ENCODE results near the gene GIPC1. TPM values are rescaled to one million over a fixed set of nuclear protein-coding genes. Genes with fewer than 3 reads are reported as not detected.

The GIPC1 gene
- total RNA-seq, 2 experiments from 2014 or later, result 17.3 to 19.6 TPM

DNA sequence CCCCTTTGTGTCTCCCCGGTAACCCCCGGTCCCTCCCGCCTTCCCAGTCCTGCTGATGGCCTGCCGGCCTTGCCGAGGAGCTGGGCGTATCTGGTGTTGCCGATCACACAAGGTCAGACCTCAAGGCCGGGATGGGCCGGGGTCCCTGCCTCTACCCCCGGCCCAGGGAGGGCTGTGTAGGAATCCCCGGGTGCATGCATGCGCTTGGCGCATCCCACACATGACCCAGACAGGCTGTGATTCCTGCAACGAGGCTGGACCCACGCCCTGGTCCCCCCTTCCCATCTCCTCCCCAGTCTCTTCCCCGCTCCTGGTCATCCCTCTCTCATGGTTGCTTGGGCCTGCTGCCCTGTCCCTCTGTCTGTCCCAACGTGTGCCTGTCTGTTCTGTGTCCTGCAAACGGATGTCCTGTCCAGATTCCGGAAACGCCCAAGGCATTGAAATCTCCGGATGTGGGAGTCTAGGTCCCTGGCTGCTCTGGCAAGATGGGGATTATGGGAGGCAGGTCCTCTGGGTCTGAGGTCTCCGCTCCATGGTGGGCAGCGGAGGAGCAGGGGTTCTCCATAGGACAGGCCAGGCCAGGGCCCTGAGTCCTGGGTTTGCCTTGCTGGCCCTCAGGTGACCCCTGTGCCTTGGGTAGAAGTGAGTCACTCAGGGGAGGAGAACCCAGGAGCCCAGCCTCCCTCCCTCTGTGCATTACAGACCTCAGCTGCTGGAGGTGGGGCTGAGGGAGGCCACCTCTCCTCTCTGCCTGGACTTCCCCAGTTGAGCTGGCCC, 61.2 kb downstream of the GIPC1 start:
- Mint-ChIP-seq H3K4me1 (ENCODE audit: low read depth) (peaks cover 35% of the 10 kb centered on the region), H3K4me3 (peak overlapping the region; percentile 67), H3K27me3 (peaks cover 2% of the 10 kb centered on the region), H3K27ac (peak overlapping the region; percentile 77), H3K9me3 (no peaks in the 10 kb centered on the region), H3K36me3 (ENCODE audit: low read depth) (peaks cover 12% of the 10 kb centered on the region)
- ATAC-seq, result peak; percentile 86
- CTCF ChIA-PET, result interaction anchor here (0.6 to 1.1 kb wide), 2 partner anchors 18 to 45 kb away, joined by 3 read pairs; no protein-coding TSS in a partner anchor
- TF ChIP-seq, protein P1, sequence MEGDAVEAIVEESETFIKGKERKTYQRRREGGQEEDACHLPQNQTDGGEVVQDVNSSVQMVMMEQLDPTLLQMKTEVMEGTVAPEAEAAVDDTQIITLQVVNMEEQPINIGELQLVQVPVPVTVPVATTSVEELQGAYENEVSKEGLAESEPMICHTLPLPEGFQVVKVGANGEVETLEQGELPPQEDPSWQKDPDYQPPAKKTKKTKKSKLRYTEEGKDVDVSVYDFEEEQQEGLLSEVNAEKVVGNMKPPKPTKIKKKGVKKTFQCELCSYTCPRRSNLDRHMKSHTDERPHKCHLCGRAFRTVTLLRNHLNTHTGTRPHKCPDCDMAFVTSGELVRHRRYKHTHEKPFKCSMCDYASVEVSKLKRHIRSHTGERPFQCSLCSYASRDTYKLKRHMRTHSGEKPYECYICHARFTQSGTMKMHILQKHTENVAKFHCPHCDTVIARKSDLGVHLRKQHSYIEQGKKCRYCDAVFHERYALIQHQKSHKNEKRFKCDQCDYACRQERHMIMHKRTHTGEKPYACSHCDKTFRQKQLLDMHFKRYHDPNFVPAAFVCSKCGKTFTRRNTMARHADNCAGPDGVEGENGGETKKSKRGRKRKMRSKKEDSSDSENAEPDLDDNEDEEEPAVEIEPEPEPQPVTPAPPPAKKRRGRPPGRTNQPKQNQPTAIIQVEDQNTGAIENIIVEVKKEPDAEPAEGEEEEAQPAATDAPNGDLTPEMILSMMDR (IDR thresholded peaks at IDR 0.05), result no peak
- intact Hi-C loops (cut with micrococcal nuclease), result loop anchor here (5.0 kb wide), 1 partner anchor 43 kb away; the partner anchor contains the start of gene PTGER1
- POLR2A ChIA-PET, result interaction anchor here (0.6 to 1.6 kb wide), 3 partner anchors 15 to 72 kb away, joined by 3 read pairs; no protein-coding TSS in a partner anchor
- DNase-seq, result peak; percentile 86

DNA sequence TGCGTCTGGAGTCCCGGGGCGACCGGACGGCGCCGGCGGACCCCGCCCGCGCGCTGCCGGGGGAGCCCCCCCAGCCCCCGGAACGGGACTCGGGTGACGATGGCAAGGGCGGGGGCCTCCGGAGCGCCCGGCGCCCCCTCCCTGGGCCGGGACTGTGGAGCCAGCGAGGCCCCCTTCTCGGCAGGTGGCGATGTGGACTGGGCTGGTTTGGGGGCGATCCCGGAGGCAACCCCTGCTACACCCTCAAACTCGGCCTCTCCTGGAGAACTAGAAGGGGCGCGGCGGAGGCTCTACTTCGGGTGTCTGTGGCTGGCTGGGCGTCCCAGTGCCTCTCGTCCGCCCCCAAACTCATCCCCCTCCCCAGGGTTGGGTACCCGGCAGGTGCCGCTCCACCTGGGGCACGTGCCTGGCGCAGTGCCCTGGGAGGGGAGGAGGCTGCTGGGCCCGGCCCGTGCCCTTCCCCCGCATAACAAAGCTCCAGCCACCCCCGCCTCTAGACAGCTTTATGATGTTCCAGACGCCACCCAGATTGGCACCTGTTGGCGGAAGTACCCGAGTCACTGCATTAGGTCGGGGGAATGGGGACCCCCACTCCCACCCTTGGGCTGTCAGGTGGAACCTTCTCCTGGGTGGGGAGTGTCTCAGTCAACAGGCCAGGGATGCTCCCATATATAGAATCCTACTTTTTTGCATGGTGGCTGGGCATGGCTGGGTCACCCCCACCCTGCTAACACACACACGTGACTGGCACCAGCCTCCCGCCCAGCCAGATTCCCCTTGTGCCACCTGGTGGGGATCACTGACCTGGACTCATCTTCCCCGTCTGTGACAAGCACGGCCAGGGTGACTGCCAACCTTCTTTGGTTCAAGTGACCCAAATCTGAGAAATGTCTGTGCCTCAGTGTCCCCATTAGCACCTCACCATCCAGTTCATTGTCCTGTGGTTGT, 62.1 kb downstream of the GIPC1 start:
- peaks cover 29% of the 10 kb centered on the region for H3K4me1 Mint-ChIP-seq (ENCODE audit: low read depth)
- peak overlapping the region; percentile 77 for H3K27ac Mint-ChIP-seq
- DNase-seq, result peak; percentile 66
- no peaks in the 10 kb centered on the region for H3K9me3 Mint-ChIP-seq
- H3K27me3 Mint-ChIP-seq, result peaks cover 2% of the 10 kb centered on the region
- ChIA-PET POLR2A (interaction anchor here (1.1 to 1.6 kb wide), 2 partner anchors 14 to 65 kb away, joined by 3 read pairs; no protein-coding TSS in a partner anchor), CTCF (interaction anchor here (0.9 kb wide), 1 partner anchor 14 kb away, joined by 3 read pairs; no protein-coding TSS in a partner anchor)
- H3K36me3 Mint-ChIP-seq (ENCODE audit: low read depth), result peaks cover 6% of the 10 kb centered on the region
- TF ChIP-seq, protein P1 (IDR thresholded peaks at IDR 0.05), result no peak
- H3K4me3 Mint-ChIP-seq, result peak overlapping the region; percentile 67
- intact Hi-C loops (cut with micrococcal nuclease), result loop anchor here (5.0 kb wide), 1 partner anchor 43 kb away; the partner anchor contains the start of gene PTGER1
- ATAC-seq, result peak; percentile 40

DNA sequence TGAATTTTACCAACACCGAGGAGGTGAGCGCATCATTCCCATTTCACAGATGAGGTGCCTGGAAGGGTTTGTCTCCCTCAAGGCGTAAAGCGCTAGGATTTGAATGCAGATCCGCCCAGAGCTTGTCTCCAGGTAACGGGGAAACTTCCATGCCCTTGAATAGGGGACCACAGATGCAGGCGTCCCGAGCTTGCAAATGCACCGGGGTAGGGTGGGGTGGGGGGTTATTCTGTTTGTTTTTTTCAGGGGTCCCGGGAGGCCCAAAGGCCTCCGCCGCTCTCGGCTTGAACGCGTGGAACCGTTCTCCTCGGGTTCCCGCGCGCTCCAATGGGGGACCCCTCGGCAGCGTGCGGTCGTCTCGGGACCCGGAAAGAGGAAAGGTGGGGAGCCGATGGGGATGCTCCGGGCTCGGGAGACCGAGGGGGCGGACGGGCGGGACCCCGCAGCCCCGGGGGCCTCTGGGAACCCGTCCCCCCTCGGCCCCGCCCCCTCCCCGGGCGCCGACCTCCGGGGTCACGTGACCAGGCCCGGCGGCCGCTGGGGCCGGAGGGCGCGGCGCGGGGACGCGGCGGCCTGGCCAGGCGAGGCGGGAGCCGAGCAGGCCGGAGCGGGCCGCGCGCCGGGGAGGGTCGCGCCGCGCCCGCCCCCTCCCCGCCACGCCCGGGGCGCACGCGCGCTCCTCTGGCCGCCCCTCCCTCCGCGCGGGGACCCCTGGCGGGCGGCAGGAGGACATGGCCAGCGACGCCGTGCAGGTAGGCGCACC, 63.0 kb downstream of the GIPC1 start, which contains the start of gene PKN1:
Gene PKN1 (plus strand): TSS at position 516 of the 763 bp plus-strand sequence. CDS start 216 bp downstream, at position 732.
- ChIA-PET POLR2A (interaction anchor here (0.8 to 1.8 kb wide), 8 partner anchors 13 to 296 kb away, joined by 3 to 11 read pairs (median 4); partner anchors contain the start of genes ASF1B and DDX39A), CTCF (interaction anchor here (0.8 to 4.6 kb wide), 19 partner anchors 8 to 296 kb away, joined by 3 to 41 read pairs (median 5); partner anchors contain the start of genes ASF1B, DDX39A and PTGER1)
- Mint-ChIP-seq H3K27me3 (peaks cover 2% of the 10 kb centered on the region), H3K36me3 (ENCODE audit: low read depth) (peaks cover 4% of the 10 kb centered on the region), H3K4me1 (ENCODE audit: low read depth) (peaks cover 26% of the 10 kb centered on the region), H3K4me3 (peak within 1 kb of the TSS; percentile 74), H3K9me3 (no peaks in the 10 kb centered on the region), H3K27ac (peak within 1 kb of the TSS; percentile 77)
- ATAC-seq (peak; percentile 22), DNase-seq (peak; percentile 64)
- intact Hi-C loops (cut with micrococcal nuclease), result loop anchor here (5.0 kb wide), 1 partner anchor 44 kb away; the partner anchor contains the start of gene PTGER1
- TF ChIP-seq, protein P1 (IDR thresholded peaks at IDR 0.05), result no peak

DNA sequence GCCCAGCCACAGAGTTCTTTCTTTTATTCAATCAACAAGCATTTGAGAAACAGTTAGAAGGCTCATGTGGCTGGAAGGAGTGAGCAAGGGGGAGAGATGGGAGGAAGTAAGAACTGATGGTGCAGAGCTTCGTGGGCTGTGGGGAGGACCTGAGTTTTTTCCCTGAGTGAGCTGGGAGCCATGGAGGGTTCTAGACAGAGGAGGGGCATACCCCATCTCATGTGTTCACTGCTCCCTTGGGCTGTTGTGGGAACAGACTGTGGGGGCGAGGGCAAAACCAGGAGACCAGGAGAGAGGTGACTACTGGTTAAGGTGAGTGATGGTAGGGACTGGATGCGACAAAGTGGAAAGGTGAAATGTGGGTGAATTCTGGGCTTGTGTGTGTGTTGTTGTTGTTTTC, 65.2 kb downstream of the GIPC1 start:
- intact Hi-C loops (cut with micrococcal nuclease), result loop anchor here (5.0 kb wide), 1 partner anchor 47 kb away; the partner anchor contains the start of gene PTGER1
- DNase-seq (no peak), ATAC-seq (no peak)
- H3K4me3 Mint-ChIP-seq, result no peak overlapping the region
- no peaks in the 10 kb centered on the region for H3K36me3 Mint-ChIP-seq (ENCODE audit: low read depth)
- H3K27ac Mint-ChIP-seq, result no peak overlapping the region
- ChIA-PET CTCF (interaction anchor here (0.6 to 4.6 kb wide), 11 partner anchors 10 to 82 kb away, joined by 3 to 41 read pairs (median 7); partner anchors contain the start of genes DDX39A and PTGER1), POLR2A (interaction anchor here (1.0 kb wide), 1 partner anchor 21 kb away, joined by 3 read pairs; no protein-coding TSS in a partner anchor)
- no peaks in the 10 kb centered on the region for H3K9me3 Mint-ChIP-seq
- TF ChIP-seq, protein P1 (IDR thresholded peaks at IDR 0.05), result no peak
- H3K27me3 Mint-ChIP-seq, result peaks cover 2% of the 10 kb centered on the region
- H3K4me1 Mint-ChIP-seq (ENCODE audit: low read depth), result peaks cover 24% of the 10 kb centered on the region

All from activated CD8-positive, alpha-beta T cell treated with anti-CD3 and anti-CD28 coated beads for 36 hours (primary cell).